ENCODE results near the gene PATL1.

DNA sequence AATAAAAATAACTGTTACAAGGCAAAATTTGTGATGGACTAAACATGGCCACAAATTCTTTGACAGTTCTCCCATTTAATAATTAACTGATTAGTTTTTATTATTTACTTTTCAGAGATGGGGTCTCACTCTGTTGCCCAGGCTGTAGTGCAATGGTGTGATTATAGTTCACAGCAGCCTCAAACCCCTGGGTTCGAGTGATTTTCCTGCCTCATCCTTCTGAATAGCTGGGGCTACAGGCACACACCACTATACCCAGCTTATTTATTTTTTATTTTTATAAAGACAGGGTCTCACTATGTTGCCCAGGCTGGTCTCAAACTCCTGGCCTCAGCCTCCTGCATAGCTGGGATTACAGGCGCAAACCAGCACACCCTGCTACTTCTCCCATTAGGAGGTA, 4.5 kb upstream of the PATL1 start:
- TF ChIP-seq NR2C2 (CRISPR knock-in tag; IDR thresholded peaks at IDR 0.05): no peak
- TF ChIP-seq, protein P1, sequence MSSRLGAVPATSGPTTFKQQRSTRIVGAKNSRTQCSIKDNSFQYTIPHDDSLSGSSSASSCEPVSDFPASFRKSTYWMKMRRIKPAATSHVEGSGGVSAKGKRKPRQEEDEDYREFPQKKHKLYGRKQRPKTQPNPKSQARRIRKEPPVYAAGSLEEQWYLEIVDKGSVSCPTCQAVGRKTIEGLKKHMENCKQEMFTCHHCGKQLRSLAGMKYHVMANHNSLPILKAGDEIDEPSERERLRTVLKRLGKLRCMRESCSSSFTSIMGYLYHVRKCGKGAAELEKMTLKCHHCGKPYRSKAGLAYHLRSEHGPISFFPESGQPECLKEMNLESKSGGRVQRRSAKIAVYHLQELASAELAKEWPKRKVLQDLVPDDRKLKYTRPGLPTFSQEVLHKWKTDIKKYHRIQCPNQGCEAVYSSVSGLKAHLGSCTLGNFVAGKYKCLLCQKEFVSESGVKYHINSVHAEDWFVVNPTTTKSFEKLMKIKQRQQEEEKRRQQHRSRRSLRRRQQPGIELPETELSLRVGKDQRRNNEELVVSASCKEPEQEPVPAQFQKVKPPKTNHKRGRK (CRISPR knock-in tag; IDR thresholded peaks at IDR 0.05; ENCODE audit: borderline replicate concordance): no peak
- TF ChIP-seq ZBTB21 (CRISPR knock-in tag; IDR thresholded peaks at IDR 0.05; ENCODE audit: borderline replicate concordance): no peak
- no peak for TF ChIP-seq ZNF423 (CRISPR knock-in tag; IDR thresholded peaks at IDR 0.05)
- TF ChIP-seq ZNF263 (CRISPR knock-in tag; IDR thresholded peaks at IDR 0.05; ENCODE audit: low read depth): no peak
- TF ChIP-seq, protein P2, sequence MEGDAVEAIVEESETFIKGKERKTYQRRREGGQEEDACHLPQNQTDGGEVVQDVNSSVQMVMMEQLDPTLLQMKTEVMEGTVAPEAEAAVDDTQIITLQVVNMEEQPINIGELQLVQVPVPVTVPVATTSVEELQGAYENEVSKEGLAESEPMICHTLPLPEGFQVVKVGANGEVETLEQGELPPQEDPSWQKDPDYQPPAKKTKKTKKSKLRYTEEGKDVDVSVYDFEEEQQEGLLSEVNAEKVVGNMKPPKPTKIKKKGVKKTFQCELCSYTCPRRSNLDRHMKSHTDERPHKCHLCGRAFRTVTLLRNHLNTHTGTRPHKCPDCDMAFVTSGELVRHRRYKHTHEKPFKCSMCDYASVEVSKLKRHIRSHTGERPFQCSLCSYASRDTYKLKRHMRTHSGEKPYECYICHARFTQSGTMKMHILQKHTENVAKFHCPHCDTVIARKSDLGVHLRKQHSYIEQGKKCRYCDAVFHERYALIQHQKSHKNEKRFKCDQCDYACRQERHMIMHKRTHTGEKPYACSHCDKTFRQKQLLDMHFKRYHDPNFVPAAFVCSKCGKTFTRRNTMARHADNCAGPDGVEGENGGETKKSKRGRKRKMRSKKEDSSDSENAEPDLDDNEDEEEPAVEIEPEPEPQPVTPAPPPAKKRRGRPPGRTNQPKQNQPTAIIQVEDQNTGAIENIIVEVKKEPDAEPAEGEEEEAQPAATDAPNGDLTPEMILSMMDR (IDR thresholded peaks at IDR 0.05): no peak
- no peak for TF ChIP-seq ZNF138 (CRISPR knock-in tag; conservative IDR thresholded peaks at IDR 0.05)
- TF ChIP-seq, protein P3, sequence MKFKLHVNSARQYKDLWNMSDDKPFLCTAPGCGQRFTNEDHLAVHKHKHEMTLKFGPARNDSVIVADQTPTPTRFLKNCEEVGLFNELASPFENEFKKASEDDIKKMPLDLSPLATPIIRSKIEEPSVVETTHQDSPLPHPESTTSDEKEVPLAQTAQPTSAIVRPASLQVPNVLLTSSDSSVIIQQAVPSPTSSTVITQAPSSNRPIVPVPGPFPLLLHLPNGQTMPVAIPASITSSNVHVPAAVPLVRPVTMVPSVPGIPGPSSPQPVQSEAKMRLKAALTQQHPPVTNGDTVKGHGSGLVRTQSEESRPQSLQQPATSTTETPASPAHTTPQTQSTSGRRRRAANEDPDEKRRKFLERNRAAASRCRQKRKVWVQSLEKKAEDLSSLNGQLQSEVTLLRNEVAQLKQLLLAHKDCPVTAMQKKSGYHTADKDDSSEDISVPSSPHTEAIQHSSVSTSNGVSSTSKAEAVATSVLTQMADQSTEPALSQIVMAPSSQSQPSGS (CRISPR knock-in tag; IDR thresholded peaks at IDR 0.05; ENCODE audit: borderline replicate concordance, low read depth): no peak
- TF ChIP-seq ZNF121 (CRISPR knock-in tag; IDR thresholded peaks at IDR 0.05): peak; percentile 14; the same call in 1 of the 2 replicates
- no peak for TF ChIP-seq OVOL2 (CRISPR knock-in tag; IDR thresholded peaks at IDR 0.05; ENCODE audit: borderline replicate concordance)
- TF ChIP-seq, protein P4, sequence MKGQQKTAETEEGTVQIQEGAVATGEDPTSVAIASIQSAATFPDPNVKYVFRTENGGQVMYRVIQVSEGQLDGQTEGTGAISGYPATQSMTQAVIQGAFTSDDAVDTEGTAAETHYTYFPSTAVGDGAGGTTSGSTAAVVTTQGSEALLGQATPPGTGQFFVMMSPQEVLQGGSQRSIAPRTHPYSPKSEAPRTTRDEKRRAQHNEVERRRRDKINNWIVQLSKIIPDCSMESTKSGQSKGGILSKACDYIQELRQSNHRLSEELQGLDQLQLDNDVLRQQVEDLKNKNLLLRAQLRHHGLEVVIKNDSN (CRISPR knock-in tag; IDR thresholded peaks at IDR 0.05): no peak
- no peak for TF ChIP-seq FOXP1 (CRISPR knock-in tag; IDR thresholded peaks at IDR 0.05; ENCODE audit: borderline replicate concordance)
- TF ChIP-seq, protein P5, sequence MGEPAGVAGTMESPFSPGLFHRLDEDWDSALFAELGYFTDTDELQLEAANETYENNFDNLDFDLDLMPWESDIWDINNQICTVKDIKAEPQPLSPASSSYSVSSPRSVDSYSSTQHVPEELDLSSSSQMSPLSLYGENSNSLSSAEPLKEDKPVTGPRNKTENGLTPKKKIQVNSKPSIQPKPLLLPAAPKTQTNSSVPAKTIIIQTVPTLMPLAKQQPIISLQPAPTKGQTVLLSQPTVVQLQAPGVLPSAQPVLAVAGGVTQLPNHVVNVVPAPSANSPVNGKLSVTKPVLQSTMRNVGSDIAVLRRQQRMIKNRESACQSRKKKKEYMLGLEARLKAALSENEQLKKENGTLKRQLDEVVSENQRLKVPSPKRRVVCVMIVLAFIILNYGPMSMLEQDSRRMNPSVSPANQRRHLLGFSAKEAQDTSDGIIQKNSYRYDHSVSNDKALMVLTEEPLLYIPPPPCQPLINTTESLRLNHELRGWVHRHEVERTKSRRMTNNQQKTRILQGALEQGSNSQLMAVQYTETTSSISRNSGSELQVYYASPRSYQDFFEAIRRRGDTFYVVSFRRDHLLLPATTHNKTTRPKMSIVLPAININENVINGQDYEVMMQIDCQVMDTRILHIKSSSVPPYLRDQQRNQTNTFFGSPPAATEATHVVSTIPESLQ (CRISPR knock-in tag; IDR thresholded peaks at IDR 0.05): no peak
